HG02884 (cell line): ENCODE data around the gene STAG1.
A peak's percentile ranks its signal among the peaks of the same experiment; 100 is the strongest.
"Not testable (repeated sequence)": the region's sequence is repeated elsewhere in the genome, so short reads cannot be mapped to it uniquely, and the experiment has no call there.

Experiments
- ATAC-seq: cut with Tn5 transposase; IDR thresholded peaks from one replicate; pipeline ENCODE4 v1.9.1; 2021; ENCODE audit warnings: mild to moderate bottlenecking, moderate library complexity; ENCODE audit not compliant: unreplicated experiment

The STAG1 gene

DNA sequence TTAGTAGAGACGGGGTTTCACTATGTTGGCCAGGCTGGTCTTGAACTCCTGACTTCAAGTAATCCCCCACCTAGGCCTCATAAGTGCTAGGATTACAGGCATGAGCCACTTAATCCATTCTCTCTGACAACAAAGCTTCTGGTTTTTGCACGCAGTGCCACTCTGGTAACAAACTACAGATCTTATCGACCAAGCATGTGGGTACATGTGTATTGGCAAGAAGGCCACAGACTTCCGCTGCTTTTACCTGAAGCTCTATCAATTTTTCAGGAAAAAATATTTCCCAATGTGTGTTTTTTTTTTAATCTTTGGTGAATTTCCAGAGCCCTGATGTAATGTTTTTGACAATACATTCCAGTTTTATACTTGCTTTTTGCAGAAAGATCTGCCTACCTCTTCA, 319.5 kb downstream of the STAG1 start:
- no peak for ATAC-seq

DNA sequence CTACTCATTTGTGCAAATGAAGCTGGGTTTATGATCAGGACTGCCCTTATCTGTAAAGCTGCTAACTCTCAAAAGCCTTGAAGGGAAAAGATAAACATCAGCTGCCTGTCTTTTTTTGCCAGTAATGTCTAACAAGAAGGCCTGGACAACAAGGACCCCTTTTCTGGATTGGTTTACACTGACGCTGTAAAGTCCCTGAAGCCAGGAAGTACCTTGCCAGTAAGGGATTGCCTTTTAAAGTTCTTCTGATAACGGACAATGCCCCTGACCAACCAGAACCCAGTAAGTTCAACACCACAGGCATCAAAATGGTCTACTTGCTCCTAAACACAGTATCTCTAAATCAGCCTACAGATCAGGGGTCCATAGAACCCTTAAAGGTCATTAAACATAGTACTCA, 324.0 kb downstream of the STAG1 start:
- ATAC-seq = no peak

DNA sequence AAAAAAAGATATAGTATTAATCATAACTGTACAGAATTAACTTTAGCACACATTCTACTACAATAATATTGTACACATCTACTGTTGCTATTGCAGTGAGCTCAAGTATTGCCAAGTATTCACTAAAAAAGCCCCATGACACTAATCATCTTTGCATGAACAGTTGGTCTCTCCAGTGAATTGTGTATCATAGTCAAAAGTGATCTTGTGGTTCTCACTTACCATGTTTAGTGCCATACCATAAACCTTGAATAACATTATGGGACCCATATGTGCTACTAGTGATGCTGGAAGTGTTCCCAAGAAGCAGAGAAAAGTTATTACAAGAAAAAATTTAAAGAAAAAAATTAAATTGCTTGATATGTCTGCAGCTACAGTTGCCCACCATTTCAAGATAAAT, 324.9 kb downstream of the STAG1 start:
- no peak for ATAC-seq

DNA sequence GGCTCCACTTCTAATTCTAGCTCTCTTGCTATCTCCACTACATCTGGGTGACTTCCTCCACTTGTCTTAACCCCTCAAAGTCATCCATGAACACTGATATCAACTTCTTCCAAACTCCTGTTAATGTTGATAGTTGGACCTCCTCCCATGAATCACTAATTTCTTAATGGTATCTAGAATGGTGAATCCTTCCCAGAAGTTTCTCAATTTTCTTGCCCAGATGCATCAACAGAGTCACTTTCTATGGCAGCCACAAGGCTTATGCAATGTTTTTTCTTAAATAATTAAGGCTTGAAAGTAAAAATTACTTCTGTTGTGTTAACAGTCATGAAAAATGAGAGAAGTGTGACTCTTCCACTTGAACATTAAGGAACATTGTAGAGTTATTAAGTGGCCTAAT, 337.7 kb downstream of the STAG1 start:
- no peak for ATAC-seq

DNA sequence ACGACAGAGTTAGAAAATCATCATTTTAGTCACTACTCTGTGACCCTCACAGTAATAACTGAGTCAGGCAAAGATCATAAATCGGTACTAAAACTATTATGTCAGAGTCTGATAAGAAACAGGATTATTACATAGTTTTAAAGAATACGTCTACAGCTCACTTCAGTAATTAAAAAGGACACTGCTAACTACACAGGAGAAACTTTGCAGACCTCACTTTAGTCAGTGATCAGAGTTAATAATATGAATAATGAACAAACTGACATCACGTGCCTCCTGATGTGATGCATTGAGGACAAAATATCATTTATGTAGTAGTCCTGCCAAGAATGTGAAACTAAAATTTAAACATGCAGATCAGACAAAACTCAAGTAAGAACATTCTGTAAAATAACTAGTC, 339.9 kb downstream of the STAG1 start:
- ATAC-seq = no peak

DNA sequence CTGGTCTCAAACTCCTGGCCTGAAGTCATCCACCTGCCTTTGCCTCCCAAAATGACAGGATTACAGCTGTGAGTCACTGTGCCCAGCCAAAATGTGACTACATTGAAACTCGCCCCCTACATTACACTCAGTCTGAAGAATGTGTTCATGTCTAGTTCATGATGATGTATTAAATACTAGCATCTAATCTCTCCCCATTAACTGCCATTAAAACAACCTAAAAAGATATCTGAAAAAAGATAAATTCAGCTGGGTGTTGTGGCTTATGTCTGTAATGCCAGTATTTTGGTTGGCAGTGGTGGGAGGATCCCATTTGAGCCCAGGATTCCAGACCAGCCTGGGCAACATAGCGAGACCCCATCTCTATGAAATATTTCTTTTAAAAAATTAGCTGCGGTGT, 342.6 kb downstream of the STAG1 start:
- no peak for ATAC-seq

DNA sequence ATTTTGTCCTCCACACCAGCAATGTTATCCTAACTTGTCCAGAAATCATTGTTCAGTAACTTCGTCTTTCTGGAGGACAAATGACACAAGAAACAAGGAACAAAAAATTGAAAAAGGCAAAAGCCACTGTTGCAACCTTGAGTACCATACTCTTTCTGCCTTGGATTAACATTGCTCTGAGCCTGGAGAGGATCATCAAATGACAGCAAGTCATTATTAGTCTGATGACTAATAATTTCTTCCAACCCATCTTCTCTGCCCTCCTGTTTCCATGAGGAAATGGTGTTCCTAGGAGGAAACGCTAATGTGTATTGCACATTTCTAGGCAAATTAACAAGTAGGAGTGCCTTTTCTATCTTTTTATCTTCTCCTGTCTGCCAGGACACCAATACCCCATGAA, 348.1 kb downstream of the STAG1 start:
- no peak for ATAC-seq

DNA sequence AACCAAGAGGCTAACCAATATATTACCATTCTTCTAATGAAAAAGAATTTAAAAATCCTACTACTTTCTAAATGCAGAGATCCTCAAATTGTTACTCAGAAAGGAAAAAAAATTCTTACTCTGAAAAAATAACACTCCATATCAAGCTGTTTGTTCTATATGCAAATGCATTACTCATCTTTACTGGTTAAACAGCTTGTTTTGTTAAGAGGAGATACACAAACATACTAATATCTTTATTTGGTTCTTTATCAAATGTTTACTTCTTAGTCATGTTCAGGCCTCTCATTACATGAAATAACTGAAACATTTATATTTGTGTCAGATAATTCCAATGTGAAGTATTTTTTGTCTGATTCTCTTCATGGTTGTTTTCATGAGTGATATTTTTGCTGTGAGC, 355.3 kb downstream of the STAG1 start:
- ATAC-seq = no peak

DNA sequence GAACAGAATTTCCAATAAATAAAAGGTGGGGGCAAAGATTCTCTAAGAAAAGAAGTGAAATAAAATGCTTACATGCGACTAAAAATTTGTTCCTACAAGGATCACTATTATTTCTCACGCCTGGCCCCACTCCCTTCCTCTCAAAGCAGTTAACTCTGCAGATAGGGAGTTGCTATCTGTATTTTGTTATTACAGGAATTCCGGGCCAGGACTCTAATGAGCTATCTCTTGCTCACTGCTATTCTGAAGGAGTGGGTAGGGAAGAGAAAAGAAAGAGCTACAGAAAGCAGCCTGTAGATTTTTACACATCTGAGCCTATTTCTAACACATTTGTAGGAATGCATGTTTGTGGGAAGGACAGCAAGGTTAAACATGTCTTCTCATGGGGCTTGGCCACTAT, 361.6 kb downstream of the STAG1 start:
- no peak for ATAC-seq

DNA sequence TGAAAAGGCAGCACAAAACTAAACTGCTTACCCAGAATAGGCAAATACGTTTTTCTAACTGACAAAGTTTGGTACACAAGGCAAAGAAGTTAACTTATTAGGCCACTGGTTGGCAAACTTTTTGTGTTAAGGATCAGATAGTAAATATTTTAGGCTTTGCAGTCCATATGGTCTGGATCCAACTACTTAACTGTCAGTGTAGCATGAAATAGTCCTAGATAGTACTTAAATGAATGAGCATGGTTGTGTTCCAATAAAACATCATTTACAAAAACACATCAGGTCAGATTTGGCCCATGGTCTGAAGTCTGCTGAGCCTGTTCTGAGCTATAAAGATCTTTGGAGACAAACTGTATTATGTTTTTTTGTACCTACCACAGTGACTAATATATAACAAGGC, 365.1 kb downstream of the STAG1 start:
- no peak for ATAC-seq

DNA sequence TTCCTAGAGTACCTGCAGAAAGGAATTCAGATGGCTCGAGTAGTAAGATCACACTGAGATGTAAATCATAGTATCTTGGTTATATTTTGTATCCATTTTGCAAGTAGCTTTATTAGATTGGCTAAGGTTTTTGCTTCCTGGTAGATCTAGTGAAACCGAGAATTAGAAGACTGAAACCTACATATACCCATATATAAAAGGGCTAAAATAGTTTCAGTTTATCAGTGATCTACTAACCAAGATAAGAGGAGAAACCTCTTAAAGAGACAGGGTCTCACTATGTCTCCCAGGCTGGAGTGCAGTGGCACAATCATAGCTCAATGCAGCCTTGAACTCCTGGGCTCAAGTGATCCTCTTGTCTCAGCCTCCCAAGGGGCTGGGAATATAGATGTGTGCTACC, 366.7 kb downstream of the STAG1 start:
- no peak for ATAC-seq

DNA sequence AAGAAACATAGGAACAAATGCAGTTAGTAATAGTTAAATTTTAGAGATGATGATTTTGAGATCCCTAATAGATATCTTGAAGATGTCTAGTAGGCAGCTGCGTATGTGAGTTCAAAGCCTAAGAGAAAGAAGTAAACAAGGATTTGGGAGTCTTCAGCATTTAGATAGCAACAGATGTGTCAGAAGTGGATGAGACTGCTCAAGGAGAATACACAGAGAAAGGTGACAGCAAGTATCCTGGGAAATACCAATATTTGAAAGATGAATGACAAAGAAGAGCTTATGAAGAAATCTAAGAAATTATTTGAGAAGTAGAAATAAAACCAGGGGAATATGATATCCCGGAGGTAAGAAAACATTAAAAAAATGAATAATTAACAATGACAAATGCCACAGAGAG, 371.1 kb downstream of the STAG1 start:
- ATAC-seq = no peak

DNA sequence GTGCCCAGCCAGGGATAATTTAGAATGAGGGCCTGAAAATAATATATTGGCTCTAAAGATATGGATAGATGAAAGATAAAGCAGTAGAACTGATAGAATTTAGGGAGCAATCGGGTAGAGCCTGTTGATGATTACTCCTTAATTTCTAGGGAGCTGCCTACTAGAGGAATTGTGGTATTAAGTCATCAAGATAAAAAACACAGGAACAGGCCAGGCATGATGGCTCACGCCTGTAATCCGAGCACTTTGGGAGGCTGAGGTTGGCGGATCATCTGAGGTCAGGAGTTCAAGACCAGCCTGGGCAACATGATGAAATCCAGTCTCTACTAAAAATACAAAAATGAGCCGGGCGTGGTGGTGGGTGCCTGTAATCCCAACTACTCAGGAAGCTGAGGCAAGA, 371.6 kb downstream of the STAG1 start:
- ATAC-seq = no peak

DNA sequence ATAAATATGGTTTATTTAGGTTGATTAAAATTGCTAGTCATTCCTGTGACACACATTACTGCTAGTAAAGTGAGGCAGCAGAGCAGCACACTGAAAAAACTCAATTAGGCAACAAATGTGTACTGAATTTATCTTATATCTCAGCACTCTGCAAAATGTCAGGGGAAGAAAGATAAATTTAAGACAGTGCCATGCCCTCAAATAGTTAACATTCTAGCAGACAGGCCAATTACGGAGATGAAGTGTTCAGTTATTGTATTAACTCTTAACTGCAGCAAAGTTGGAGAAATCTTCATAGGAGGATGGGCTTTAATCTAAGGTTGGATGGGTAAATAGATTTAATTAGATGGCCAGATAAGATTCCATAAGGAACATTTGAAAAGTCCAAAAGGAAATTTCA, 374.2 kb downstream of the STAG1 start:
- ATAC-seq = no peak

DNA sequence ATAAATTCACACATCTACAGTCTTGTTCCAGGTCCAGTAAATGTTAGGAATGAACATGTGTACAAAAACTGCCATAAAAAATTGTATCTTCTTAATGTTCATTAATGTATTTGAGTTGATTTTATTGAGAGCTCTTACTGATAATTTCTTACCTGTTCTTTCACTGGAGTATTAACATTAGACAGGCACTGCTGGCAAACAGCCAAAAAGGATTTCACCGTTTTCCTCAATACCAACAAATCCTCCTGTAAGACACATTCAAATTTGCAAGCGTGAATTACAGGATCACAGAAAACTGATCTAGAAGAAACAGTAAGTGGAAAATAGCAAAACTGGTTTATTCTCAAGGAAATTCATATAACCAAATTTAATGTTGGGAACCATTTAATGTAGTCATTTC, 374.7 kb downstream of the STAG1 start:
- no peak for ATAC-seq

DNA sequence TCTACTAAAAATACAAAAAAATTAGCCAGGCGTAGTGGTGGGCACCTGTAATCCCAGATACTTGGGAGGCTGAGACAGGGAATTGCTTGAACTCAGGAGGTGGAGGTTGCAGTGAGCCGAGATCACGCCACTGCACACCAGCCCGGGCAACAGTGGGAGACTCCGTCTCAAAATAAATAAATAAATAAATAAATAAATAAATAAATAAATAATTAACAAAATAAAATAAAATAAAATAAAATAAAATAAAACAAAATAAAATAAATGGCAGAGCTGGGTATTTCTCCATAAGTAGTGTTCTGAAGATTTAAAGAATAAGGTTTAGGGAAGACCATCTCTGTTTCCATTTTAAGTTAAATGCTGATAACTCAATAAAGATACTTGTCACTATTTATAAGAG, 376.4 kb downstream of the STAG1 start:
- ATAC-seq = not testable (repeated sequence)

DNA sequence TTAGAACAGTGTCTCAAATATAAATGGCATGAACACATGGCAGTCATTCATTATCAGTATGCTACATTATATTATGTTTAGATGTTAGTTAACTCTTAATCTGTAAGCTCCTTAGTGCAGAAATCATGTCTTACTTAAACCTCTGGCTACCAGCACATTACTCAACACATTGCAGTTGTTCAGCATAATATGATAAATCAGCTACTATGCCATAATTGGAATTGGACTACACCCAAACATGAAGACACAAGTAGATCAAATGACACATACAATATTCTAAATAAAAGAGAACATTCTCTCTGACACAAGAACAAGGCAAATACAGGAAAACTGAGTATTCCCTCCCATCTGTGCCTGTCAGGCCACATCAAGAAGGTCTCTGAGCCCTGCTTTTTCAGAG, 385.9 kb downstream of the STAG1 start:
- ATAC-seq = no peak

DNA sequence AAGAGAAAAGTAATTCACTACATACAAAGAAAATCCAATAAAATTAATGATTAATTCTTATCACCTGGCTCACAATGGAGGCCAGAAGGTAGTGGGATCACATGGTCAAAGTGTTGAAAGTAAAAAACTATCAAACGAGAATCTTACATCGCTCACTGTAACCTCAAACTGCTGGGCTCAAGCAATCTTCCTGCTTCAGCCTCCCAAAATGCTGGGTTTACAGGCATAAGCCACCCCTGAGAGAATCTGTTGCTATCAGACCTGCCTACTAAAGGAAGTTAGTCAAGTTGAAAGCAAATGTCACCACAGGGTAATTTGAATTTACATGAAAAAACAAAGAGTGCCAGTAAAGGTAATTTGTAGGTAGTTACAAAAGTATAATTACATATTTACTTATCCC, 398.7 kb downstream of the STAG1 start:
- peak; percentile 72 for ATAC-seq

DNA sequence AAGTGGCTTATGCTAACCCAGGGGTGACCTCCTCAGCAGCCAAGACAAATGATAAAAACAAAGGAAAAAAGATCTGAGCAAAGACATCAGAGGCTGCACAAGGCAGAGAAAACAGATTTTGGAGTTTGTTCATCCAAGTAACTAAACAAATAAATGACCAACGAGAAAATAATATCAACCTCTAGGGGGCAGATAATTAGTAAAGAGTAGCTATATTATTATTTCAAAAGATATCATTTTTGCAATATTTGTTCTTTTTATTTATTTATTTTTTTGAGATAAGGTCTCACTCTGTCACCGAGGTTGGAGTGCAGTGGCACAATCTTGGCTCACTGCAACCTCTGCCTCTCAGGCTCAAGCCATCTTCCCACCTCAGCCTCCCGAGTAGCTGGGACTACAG, 400.3 kb downstream of the STAG1 start:
- ATAC-seq = no peak

DNA sequence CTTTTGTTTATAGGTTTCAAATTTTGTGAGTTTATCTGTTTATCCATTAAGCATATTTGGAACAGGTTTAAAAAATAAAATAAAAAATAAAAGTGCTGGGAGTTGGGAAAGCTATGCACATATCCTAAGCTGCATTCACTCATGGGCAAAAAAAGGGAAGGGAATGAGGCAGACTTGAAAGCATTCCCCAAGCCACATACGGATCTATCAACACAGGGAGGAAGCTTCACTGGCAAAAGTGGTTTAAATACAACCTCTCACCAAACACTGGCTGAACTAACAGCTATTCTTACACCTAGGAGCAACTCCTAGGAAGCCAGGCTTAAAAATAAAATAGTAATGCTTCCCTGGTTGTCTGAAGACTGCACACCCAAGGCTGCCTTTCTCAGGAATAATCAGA, 400.8 kb downstream of the STAG1 start:
- no peak for ATAC-seq

DNA sequence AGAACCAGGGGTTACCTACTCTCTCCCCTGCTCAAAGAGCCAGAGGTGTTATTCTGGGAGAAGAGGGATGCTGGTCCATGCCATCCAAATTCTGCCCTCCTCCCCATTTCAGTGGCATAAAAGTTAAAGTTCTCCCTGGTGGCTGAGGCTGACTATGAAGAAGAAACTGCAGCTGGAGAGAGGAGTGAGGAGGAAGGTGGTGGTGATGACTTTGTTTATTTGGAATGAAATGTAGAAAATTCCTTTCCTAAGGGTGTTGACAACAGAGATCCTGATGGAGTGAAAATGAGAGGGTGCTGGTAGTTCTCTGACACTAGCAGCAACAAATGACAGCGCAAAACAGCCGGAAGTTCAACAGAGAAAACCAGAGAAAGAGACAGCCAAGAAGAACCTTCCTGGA, 401.6 kb downstream of the STAG1 start:
- no peak for ATAC-seq

DNA sequence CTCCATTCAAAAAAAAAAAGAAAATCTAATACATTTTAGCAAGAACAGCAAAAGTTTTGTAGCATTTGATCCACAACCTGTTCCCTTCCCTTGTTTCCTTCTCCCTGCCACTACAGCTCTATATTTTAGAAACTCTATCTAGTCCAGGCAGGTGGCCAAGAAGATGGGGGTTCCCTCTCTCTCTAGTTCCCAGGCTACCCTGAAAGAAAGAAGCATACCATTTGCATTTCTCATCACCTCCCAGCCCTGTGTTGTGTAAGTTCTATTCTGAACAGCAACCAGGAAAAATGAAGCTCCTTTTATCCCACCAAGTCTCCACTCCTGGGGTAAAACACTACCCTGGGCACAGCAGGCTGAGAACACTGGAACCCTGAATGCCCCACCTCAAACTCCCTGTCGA, 402.0 kb downstream of the STAG1 start:
- ATAC-seq = no peak

DNA sequence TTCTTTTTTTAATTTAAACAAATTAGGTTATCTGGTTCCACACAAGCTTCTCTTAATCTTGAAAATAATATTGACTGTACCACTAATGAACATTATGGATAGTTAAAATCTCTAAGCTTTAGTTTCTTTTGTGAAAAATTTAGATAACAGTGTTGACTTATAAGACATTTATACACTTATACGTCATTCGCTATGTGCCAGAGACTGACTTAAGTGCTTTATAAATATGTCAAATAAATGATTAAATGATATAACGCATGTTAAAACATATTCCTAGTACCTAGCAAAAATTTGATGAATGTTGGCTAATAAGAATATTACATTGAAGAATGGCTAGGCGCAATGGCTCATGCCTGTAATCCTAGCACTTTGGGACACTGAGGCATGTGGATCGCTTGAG, 405.7 kb downstream of the STAG1 start:
- no peak for ATAC-seq

DNA sequence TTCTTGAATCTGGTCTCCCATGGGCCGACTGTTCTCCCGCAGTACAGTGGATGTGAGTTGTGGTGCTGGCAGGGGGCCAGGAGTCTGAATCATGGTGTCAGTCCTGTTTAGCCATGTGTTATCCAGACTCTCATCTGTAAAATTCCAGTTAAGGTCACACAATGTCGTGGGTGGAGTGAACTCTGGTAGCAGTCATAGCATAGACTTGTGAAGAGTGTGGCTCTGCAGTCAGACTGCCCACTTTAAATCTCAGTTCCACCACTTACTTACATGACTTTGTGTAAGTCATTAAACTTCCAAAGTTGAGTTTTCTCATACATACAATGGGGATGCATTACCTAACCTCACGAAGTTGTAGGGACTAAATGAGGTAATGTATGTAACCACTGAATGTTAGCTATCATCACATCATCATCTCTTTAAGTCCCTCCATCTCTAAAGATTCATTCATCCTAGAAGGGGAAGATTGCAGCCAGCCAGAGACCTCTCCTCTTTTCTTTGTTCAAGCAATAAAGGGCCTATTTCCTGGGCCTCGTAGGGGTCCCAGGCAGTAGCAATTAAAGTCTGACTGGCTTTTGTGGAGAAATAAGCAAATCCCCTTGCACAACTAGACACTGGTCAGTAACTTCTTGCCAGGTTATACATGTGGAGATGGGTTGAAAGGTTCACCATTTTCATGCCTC, 408.2 kb downstream of the STAG1 start:
- ATAC-seq = no peak
